Ramos (cell line): ENCODE measurements around the gene NT5DC1.

Experiments used
- in situ Hi-C: fragments of 300-500 bp; cut with MboI; formaldehyde crosslinking; loops from one replicate; pipeline ENCODE4 v1.14.3; 2022; ENCODE audit warnings: low sequenced_read_pairs; ENCODE audit not compliant: unreplicated experiment

Gene NT5DC1

GRCh38 chr6:116127771-116128493, 27.3 kb downstream of the NT5DC1 start:
- in situ Hi-C loops: no loop called here

GRCh38 chr6:116133453-116133852, 32.8 kb downstream of the NT5DC1 start:
- in situ Hi-C loops: no loop called here

- in situ Hi-C loops: no loop called here
Measured at GRCh38 chr6:116136373-116136772, 35.7 kb downstream of the NT5DC1 start.

GRCh38 chr6:116136933-116137340, 36.3 kb downstream of the NT5DC1 start:
- in situ Hi-C loops: no loop called here

- in situ Hi-C loops: no loop called here
Measured at GRCh38 chr6:116139917-116140316, 39.3 kb downstream of the NT5DC1 start.

- in situ Hi-C loops: no loop called here
Measured at GRCh38 chr6:116144605-116145004, 44.0 kb downstream of the NT5DC1 start.

GRCh38 chr6:116145803-116146675, 45.4 kb downstream of the NT5DC1 start:
- in situ Hi-C loops: no loop called here

GRCh38 chr6:116152620-116153019, 52.0 kb downstream of the NT5DC1 start:
- in situ Hi-C loops: no loop called here

GRCh38 chr6:116154887-116155286, 54.2 kb downstream of the NT5DC1 start:
- in situ Hi-C loops: no loop called here

GRCh38 chr6:116156405-116157326, 56.0 kb downstream of the NT5DC1 start:
- in situ Hi-C loops: no loop called here

- in situ Hi-C loops: no loop called here
Measured at GRCh38 chr6:116157391-116157790, 56.7 kb downstream of the NT5DC1 start.

- in situ Hi-C loops: no loop called here
Measured at GRCh38 chr6:116158641-116159040, 58.0 kb downstream of the NT5DC1 start.

- in situ Hi-C loops: no loop called here
Measured at GRCh38 chr6:116159782-116160524, 59.3 kb downstream of the NT5DC1 start.

- in situ Hi-C loops: no loop called here
Measured at GRCh38 chr6:116165596-116165995, 64.9 kb downstream of the NT5DC1 start.

GRCh38 chr6:116166369-116166768, 65.7 kb downstream of the NT5DC1 start:
- in situ Hi-C loops: no loop called here

- in situ Hi-C loops: no loop called here
Measured at GRCh38 chr6:116168148-116168547, 67.5 kb downstream of the NT5DC1 start.

GRCh38 chr6:116169880-116170279, 69.2 kb downstream of the NT5DC1 start:
- in situ Hi-C loops: no loop called here

GRCh38 chr6:116170358-116171057, 69.9 kb downstream of the NT5DC1 start:
- in situ Hi-C loops: no loop called here

- in situ Hi-C loops: no loop called here
Measured at GRCh38 chr6:116173928-116174327, 73.3 kb downstream of the NT5DC1 start.
